Natural killer cell (primary cell): ENCODE results near the gene TMPRSS5. TPM values are rescaled to one million over a fixed set of nuclear protein-coding genes. Genes with fewer than 3 reads are reported as not detected.
"Not testable (repeated sequence)": the region's sequence is repeated elsewhere in the genome, so short reads cannot be mapped to it uniquely, and the experiment has no call there.

Experiments
- ATAC-seq, 3 donors: fragments of 150-1000 bp in 2 of 3; fragments of 200-7000 bp in 1 of 3; cut with Tn5 transposase; 1 replicate in 1 of 3; 2 replicates in 2 of 3; pipeline ENCODE4 v1.10.0; 2021; ENCODE audit warnings: mild to moderate bottlenecking in 2 of 3, moderate library complexity in 2 of 3
- DNase-seq, 2 donors: peaks; one replicate each; pipeline versions ENCODE4 v3.0.0 to v3.0.0-alpha.2; 2013 to 2021; ENCODE audit warnings: mixed read lengths in 1 of 2
- H3K27ac ChIP-seq: one replicate; pipeline ENCODE4 v1.5.1; 2013; ENCODE audit warnings: mild to moderate bottlenecking, low read length
- H3K27me3 ChIP-seq: one replicate; pipeline ENCODE4 v1.6.1; 2013; ENCODE audit warnings: low read length; ENCODE audit not compliant: control insufficient read depth, insufficient read depth
- H3K36me3 ChIP-seq: one replicate; pipeline ENCODE4 v1.6.1; 2013; ENCODE audit warnings: low read length; ENCODE audit not compliant: control insufficient read depth, insufficient read depth
- H3K4me1 ChIP-seq: one replicate; pipeline ENCODE4 v1.6.1; 2013; ENCODE audit warnings: low read length; ENCODE audit not compliant: control insufficient read depth, insufficient read depth
- H3K4me3 ChIP-seq: one replicate; pipeline ENCODE4 v1.5.1; 2013; ENCODE audit warnings: low read length
- H3K9me3 ChIP-seq: one replicate; pipeline ENCODE4 v1.6.1; 2013; ENCODE audit warnings: low read length; ENCODE audit not compliant: control insufficient read depth, insufficient read depth
- H3K27ac Mint-ChIP-seq, 2 donors: one replicate each; pipeline ENCODE4 v1.8.0; 2022; ENCODE audit warnings: mild to moderate bottlenecking in 2 of 2, mixed read lengths in 2 of 2, moderate library complexity in 1 of 2
- H3K27me3 Mint-ChIP-seq, 2 donors: one replicate each; pipeline ENCODE4 v1.8.0; 2022; ENCODE audit warnings: low read depth in 2 of 2, mixed read lengths in 2 of 2
- H3K36me3 Mint-ChIP-seq: one replicate; pipeline ENCODE4 v1.8.0; 2022; ENCODE audit warnings: mixed read lengths
- H3K4me1 Mint-ChIP-seq, 2 donors: one replicate each; pipeline ENCODE4 v1.8.0; 2022; ENCODE audit warnings: mixed read lengths in 2 of 2
- H3K4me3 Mint-ChIP-seq: one replicate; pipeline ENCODE4 v1.8.0; 2022; ENCODE audit warnings: mild to moderate bottlenecking, moderate library complexity, mixed read lengths
- H3K9me3 Mint-ChIP-seq, 2 donors: one replicate each; pipeline ENCODE4 v1.8.0; 2022; ENCODE audit warnings: mixed read lengths in 2 of 2
- WGBS: methylation state at CpG from one replicate; pipeline ENCODE4 v1.1.7; 2013; ENCODE audit warnings: missing lambda C conversion rate; ENCODE audit not compliant: insufficient coverage; 5-methylcytosine and 5-hydroxymethylcytosine counted together
- intact Hi-C: fragments of 100-400 bp; cut with micrococcal nuclease; formaldehyde crosslinking; loops from one replicate; pipeline ENCODE4 v1.14.2; 2022
- total RNA-seq, 4 donors: library from RNA; stranded (reverse); fragments of 120-200 nt in 1 of 4; gene quantifications; one replicate each; pipeline versions ENCODE4 v1.2.3 to v1.2.4, GENCODE V29; 2013 to 2022
- TF ChIP-seq, protein P1 (sequence below): fragments of 200-600 bp; IDR thresholded peaks from one replicate; pipeline ENCODE4 v1.8.0; 2022; ENCODE audit warnings: antibody characterized with exemption

The TMPRSS5 gene
- total RNA-seq, 3 donors from 2014 or later (not counting 1 experiment from before 2014, with no cell fraction given) = 0.60 to 2.2 (median 1.1) TPM

DNA sequence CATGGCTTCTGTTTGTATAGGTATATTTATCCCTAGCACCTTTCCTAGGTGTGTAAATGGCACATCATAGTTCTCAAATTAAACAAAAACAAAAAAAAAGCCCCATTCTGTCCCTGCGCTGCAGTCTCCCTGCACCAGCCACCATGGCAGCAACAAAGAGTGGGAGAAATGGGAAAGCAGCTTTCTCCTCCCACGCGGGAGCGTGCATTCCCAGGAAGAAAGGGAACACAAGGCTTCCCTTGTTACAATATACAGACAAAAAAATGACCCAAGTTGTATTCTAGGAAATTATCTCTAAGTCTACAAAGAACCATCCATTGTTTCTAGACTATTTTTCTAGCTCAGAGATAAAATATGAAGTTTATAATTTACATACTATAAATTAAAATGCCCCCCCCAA lies 16.1 kb upstream of the TMPRSS5 start:
- no peak overlapping the region for H3K27ac ChIP-seq
- H3K9me3 ChIP-seq = no peaks in the 10 kb centered on the region
- WGBS = 93% methylated on average over 4 of the region's 4 CpGs
- no peaks in the 10 kb centered on the region for H3K27me3 Mint-ChIP-seq
- TF ChIP-seq, protein P1, sequence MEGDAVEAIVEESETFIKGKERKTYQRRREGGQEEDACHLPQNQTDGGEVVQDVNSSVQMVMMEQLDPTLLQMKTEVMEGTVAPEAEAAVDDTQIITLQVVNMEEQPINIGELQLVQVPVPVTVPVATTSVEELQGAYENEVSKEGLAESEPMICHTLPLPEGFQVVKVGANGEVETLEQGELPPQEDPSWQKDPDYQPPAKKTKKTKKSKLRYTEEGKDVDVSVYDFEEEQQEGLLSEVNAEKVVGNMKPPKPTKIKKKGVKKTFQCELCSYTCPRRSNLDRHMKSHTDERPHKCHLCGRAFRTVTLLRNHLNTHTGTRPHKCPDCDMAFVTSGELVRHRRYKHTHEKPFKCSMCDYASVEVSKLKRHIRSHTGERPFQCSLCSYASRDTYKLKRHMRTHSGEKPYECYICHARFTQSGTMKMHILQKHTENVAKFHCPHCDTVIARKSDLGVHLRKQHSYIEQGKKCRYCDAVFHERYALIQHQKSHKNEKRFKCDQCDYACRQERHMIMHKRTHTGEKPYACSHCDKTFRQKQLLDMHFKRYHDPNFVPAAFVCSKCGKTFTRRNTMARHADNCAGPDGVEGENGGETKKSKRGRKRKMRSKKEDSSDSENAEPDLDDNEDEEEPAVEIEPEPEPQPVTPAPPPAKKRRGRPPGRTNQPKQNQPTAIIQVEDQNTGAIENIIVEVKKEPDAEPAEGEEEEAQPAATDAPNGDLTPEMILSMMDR = no peak
- ATAC-seq = no peak
- H3K9me3 Mint-ChIP-seq = no peaks in the 10 kb centered on the region
- H3K4me1 Mint-ChIP-seq = no peaks in the 10 kb centered on the region
- no peaks in the 10 kb centered on the region for H3K36me3 Mint-ChIP-seq
- no peak overlapping the region for H3K4me3 Mint-ChIP-seq
- H3K4me1 ChIP-seq = no peaks in the 10 kb centered on the region
- no peak for DNase-seq
- no peaks in the 10 kb centered on the region for H3K27me3 ChIP-seq
- H3K27ac Mint-ChIP-seq = no peak overlapping the region
- no peaks in the 10 kb centered on the region for H3K36me3 ChIP-seq
- intact Hi-C loops = no loop called here
- no peak overlapping the region for H3K4me3 ChIP-seq

DNA sequence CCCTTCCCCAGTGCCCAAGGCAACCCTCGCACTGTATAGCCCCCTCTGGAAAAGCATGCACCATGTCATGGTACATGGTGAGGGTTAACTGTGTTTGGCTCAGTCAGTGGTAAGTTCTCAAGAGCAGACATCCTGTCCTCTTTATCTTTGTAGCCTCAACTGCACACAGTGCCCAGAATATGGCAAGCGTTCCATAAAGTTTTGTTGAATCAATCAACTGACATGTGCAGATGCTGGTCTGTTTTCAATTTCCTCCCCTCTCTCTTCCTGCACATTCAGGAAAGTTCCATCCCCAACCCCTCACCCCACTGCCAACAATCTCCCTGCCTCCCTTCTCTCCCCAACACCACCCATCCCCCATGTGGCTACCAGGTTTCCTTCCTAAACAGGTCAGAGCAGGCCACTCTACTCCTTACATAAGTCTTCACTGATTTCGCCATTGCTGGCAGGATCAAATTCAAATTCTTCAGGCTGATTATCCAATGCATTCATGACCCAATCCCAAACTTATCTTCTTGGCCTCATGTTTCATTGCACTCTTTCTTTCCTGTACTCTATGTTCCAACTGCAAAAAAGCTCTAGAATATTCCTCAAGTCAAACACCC lies 15.5 kb upstream of the TMPRSS5 start:
- H3K27ac Mint-ChIP-seq = no peak overlapping the region
- Histone ChIP-seq H3K27me3 (no peaks in the 10 kb centered on the region), H3K9me3 (no peaks in the 10 kb centered on the region), H3K27ac (no peak overlapping the region), H3K4me1 (no peaks in the 10 kb centered on the region), H3K36me3 (no peaks in the 10 kb centered on the region), H3K4me3 (no peak overlapping the region)
- WGBS = 99% methylated on average over 3 of the region's 3 CpGs
- DNase-seq = no peak
- no peak overlapping the region for H3K4me3 Mint-ChIP-seq
- H3K36me3 Mint-ChIP-seq = no peaks in the 10 kb centered on the region
- H3K4me1 Mint-ChIP-seq = no peaks in the 10 kb centered on the region
- H3K27me3 Mint-ChIP-seq = no peaks in the 10 kb centered on the region
- intact Hi-C loops = no loop called here
- ATAC-seq = no peak
- TF ChIP-seq, protein P1 = no peak
- no peaks in the 10 kb centered on the region for H3K9me3 Mint-ChIP-seq

DNA sequence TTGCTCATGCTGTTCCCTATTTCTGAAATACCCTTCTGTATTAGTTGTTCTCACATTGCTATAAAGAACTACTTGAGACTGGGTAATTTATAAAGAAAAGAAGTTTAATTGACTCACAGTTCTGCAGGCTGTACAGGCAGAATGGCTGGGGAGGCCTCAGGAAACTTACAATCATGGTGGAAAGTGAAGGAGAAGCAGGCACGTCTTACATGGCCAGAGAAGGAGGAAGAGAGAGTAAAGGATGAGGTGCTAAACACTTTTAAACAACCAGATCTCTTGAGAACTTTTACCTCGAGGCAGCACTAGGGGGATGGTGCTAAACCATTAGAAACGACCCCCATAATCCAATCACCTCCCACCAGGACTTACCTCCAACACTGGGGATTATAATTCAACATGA lies 14.4 kb upstream of the TMPRSS5 start:
- H3K4me3 Mint-ChIP-seq, ATAC-seq, H3K36me3 ChIP-seq, H3K9me3 Mint-ChIP-seq, H3K9me3 ChIP-seq, H3K36me3 Mint-ChIP-seq, H3K4me1 Mint-ChIP-seq, H3K4me1 ChIP-seq, H3K27me3 Mint-ChIP-seq, H3K27ac ChIP-seq, intact Hi-C loops, DNase-seq, H3K27ac Mint-ChIP-seq, H3K27me3 ChIP-seq, H3K4me3 ChIP-seq: not testable (repeated sequence)
- 90% methylated on average over 2 of the region's 3 CpGs for WGBS

DNA sequence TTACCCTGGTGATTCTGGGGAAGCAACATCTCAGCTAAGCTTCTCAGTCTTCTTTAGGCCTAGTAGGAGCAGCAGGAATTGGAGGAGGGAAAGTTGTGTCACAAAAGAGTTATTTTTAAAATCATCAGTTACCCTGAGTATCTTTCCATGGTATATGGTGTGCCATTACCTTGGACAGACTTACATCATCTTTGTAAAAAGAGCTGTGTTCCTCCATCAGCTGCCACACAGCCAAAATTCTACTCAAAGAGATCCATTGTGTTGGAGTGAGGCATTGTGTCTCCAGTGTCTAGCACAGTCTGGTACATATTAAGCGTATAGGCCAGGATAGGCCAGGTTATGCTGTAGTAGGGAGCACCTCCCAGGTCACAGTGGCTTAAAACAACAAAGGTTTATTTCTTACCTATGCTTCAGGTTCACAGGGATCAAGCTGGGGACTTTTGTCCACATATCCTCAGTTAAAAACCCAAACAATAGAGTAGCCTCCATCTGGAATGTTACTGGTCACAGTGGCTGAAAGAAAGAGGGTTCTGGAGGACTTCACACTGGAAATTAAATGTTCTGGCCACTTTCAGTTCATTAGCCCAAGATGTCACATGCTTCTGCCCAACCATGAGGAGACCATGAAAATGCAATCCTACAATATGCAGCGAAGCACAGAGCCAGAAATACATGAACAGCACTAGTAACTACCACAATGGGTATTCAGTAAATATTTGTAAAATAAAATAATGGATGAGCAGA lies 9.9 kb upstream of the TMPRSS5 start:
- H3K27me3 Mint-ChIP-seq = no peaks in the 10 kb centered on the region
- no peaks in the 10 kb centered on the region for H3K4me1 Mint-ChIP-seq
- no peaks in the 10 kb centered on the region for H3K9me3 Mint-ChIP-seq
- intact Hi-C loops = no loop called here
- H3K4me3 Mint-ChIP-seq = no peak overlapping the region
- no peak overlapping the region for H3K27ac Mint-ChIP-seq
- H3K4me1 ChIP-seq = no peaks in the 10 kb centered on the region
- H3K27me3 ChIP-seq = no peaks in the 10 kb centered on the region
- H3K36me3 ChIP-seq = no peaks in the 10 kb centered on the region
- TF ChIP-seq, protein P1 = no peak
- no peak overlapping the region for H3K4me3 ChIP-seq
- DNase-seq = no peak
- no peak overlapping the region for H3K27ac ChIP-seq
- ATAC-seq = no peak
- H3K36me3 Mint-ChIP-seq = no peaks in the 10 kb centered on the region
- WGBS = 93% methylated on average over 1 of the region's 2 CpGs
- H3K9me3 ChIP-seq = no peaks in the 10 kb centered on the region
